ENCODE measurements around the gene FOXA3. TPM values are rescaled to one million over a fixed set of nuclear protein-coding genes. Genes with fewer than 3 reads are reported as not detected.

Gene FOXA3
- total and polyA plus RNA-seq, 2 donors (not counting 3 experiments of a cell fraction or from before 2014, with no cell fraction given) = 0.06 TPM; not detected in 1

DNA sequence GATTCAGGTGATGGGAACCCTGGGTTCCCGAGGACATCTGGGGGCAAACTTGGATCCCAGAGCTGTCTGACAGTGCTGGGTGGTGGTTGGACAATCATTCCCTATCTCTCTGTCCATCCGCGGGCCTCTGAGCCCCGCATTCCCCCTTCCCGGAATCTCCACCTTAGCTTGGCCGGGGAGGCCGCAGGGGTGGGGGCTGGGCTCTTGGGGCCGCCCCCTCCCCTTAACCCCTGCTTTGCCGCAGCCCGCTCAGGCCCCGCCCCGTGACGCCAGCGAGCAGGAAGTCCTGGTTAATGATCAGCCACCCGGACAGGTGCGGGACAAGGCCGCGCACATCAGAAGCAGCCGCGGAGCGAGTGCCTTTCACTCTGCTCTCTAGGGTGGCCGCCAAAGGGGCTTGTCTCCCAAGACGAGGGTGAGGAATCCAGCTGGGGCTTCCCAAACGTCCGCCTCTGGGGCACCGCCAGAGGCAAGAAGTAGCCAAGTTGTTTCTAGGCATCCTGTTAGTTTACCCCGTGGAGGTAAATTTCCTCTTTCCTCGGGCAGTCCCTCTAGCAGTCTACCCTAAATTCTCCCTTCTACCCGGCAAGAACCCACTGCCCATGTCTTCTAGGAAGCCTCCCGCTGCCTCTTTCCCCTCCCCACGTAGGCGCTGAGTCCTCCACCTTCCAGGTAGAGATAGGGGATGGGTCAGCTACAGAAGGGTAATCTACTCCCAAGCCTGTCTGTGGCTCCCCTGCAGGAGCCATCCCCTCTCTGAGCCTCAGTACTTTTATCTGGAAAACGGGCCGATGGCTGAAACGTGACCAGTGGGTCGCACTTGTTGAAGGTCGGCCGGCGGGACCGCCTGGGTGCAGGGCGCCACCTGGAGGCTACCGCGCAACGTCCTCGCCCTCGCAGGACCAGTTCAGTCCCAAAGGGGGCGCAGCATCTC, 18.8 kb downstream of the FOXA3 start:
- peaks cover 3% of the 10 kb centered on the region for H3K79me2 ChIP-seq (ENCODE audit: control insufficient read depth, insufficient read depth, low read length)
- no peak overlapping the region for H3K4me3 ChIP-seq (replicated peaks in 1 of 3; ENCODE audit: insufficient read depth in 1 of 3, low read depth in 1 of 3, low read length in 3 of 3)
- CTCF ChIA-PET = interaction anchor here (1.0 to 2.2 kb wide), 5 partner anchors 13 to 382 kb away, joined by 3 to 24 read pairs (median 4); partner anchors contain the start of genes FOXA3 and SYMPK
- TF ChIP-seq, protein P1, sequence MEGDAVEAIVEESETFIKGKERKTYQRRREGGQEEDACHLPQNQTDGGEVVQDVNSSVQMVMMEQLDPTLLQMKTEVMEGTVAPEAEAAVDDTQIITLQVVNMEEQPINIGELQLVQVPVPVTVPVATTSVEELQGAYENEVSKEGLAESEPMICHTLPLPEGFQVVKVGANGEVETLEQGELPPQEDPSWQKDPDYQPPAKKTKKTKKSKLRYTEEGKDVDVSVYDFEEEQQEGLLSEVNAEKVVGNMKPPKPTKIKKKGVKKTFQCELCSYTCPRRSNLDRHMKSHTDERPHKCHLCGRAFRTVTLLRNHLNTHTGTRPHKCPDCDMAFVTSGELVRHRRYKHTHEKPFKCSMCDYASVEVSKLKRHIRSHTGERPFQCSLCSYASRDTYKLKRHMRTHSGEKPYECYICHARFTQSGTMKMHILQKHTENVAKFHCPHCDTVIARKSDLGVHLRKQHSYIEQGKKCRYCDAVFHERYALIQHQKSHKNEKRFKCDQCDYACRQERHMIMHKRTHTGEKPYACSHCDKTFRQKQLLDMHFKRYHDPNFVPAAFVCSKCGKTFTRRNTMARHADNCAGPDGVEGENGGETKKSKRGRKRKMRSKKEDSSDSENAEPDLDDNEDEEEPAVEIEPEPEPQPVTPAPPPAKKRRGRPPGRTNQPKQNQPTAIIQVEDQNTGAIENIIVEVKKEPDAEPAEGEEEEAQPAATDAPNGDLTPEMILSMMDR (IDR thresholded peaks at IDR 0.05; ENCODE audit: extremely low read depth in 1 of 2, insufficient read depth in 1 of 2, low read depth in 1 of 2, low read length in 2 of 2) = peak; percentile 99 to 100
- TF ChIP-seq, protein P2, sequence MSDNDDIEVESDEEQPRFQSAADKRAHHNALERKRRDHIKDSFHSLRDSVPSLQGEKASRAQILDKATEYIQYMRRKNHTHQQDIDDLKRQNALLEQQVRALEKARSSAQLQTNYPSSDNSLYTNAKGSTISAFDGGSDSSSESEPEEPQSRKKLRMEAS (IDR thresholded peaks at IDR 0.05; ENCODE audit: insufficient read depth, insufficient read length) = no peak
- POLR2A ChIA-PET = interaction anchor here (1.0 kb wide), 1 partner anchor 18 kb away, joined by 3 read pairs; no protein-coding TSS in a partner anchor
- no peaks in the 10 kb centered on the region for H3K27me3 ChIP-seq (ENCODE audit: control insufficient read depth in 2 of 2, insufficient read depth in 2 of 2, low read length in 2 of 2)
- H2AFZ ChIP-seq (ENCODE audit: low read depth, low read length) = no peak overlapping the region
- no peaks in the 10 kb centered on the region for H4K20me1 ChIP-seq (replicated peaks; ENCODE audit: control insufficient read depth, extremely low read depth, insufficient read depth, low read length)
- no peaks in the 10 kb centered on the region for H3K9me1 ChIP-seq (replicated peaks; ENCODE audit: control insufficient read depth, extremely low read depth, insufficient read depth, low read length)
- DNase-seq (ENCODE audit: low read depth, low spot score) (peak; percentile 95), FAIRE-seq (peak; percentile 80)
- no peak overlapping the region for H3K4me2 ChIP-seq (ENCODE audit: insufficient read depth, low read length)
- BruUV-seq (replicated peaks) = no TSS peak
- H3K4me1 ChIP-seq (ENCODE audit: control insufficient read depth, extremely low read depth, insufficient read depth, low read length) = peaks cover 10% of the 10 kb centered on the region
- no peak overlapping the region for H3K9ac ChIP-seq (replicated peaks; ENCODE audit: extremely low read depth, insufficient read depth, low read length)
- no peaks in the 10 kb centered on the region for H3K9me3 ChIP-seq (replicated peaks; ENCODE audit: control insufficient read depth, insufficient read depth, low read length)
- dilution Hi-C loops (cut with MboI; ENCODE audit: extremely low pct_ligation_motif_present, low sequenced_read_pairs) (no loop called here), intact Hi-C loops (cut with micrococcal nuclease) (loop anchor here (1.0 kb wide), 3 partner anchors 20 to 132 kb away; partner anchors contain the start of gene SYMPK)
- H3K36me3 ChIP-seq (ENCODE audit: control insufficient read depth in 2 of 2, extremely low read depth in 1 of 2, insufficient read depth in 2 of 2, low read length in 2 of 2) = no peaks in the 10 kb centered on the region
- H3K27ac ChIP-seq (ENCODE audit: insufficient read depth, low read depth, low read length) = no peak overlapping the region

DNA sequence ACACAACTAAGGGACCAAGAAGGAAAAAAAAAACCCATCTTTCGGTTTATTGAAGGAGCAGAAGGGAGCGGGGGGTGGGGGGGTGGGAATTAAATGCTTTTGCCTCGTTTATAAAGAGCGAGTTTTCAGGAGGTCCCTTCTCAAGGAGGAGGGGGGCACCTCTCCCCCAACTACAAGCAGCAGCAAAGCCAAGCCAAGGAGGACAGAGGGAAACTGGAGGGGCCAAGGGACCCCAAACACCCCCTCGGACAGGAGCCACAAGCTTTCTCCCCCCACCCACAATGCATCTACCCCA, 19.4 kb downstream of the FOXA3 start:
- no peak overlapping the region for H2AFZ ChIP-seq (ENCODE audit: low read depth, low read length)
- POLR2A ChIA-PET = no interaction called here
- peaks cover 3% of the 10 kb centered on the region for H3K79me2 ChIP-seq (ENCODE audit: control insufficient read depth, insufficient read depth, low read length)
- H3K27me3 ChIP-seq (ENCODE audit: control insufficient read depth in 2 of 2, insufficient read depth in 2 of 2, low read length in 2 of 2) = no peaks in the 10 kb centered on the region
- H3K4me3 ChIP-seq (replicated peaks in 1 of 3; ENCODE audit: insufficient read depth in 1 of 3, low read depth in 1 of 3, low read length in 3 of 3) = no peak overlapping the region
- H3K9me3 ChIP-seq (replicated peaks; ENCODE audit: control insufficient read depth, insufficient read depth, low read length) = no peaks in the 10 kb centered on the region
- intact Hi-C loops (cut with micrococcal nuclease) = loop anchor here (1.0 kb wide), 3 partner anchors 20 to 132 kb away; partner anchors contain the start of gene SYMPK
- CTCF ChIA-PET = interaction anchor here (1.0 kb wide), 1 partner anchor 13 kb away, joined by 4 read pairs; no protein-coding TSS in a partner anchor
- H3K9ac ChIP-seq (replicated peaks; ENCODE audit: extremely low read depth, insufficient read depth, low read length) = no peak overlapping the region
- H3K4me1 ChIP-seq (ENCODE audit: control insufficient read depth, extremely low read depth, insufficient read depth, low read length) = peaks cover 10% of the 10 kb centered on the region
- TF ChIP-seq POLR2AphosphoS5 (IDR thresholded peaks at IDR 0.05; ENCODE audit: insufficient read depth, low read depth, low read length) (no peak), FOS (IDR thresholded peaks at IDR 0.05; ENCODE audit: borderline replicate concordance, insufficient read depth, low read length) (no peak), GATA2 (IDR thresholded peaks at IDR 0.05; ENCODE audit: insufficient read depth, insufficient read length, low read depth, low read length) (no peak)
- no peak overlapping the region for H3K27ac ChIP-seq (ENCODE audit: insufficient read depth, low read depth, low read length)
- FAIRE-seq (no peak), DNase-seq (ENCODE audit: low read depth, low spot score) (no peak)
- H4K20me1 ChIP-seq (replicated peaks; ENCODE audit: control insufficient read depth, extremely low read depth, insufficient read depth, low read length) = no peaks in the 10 kb centered on the region
- H3K9me1 ChIP-seq (replicated peaks; ENCODE audit: control insufficient read depth, extremely low read depth, insufficient read depth, low read length) = no peaks in the 10 kb centered on the region
- no peaks in the 10 kb centered on the region for H3K36me3 ChIP-seq (ENCODE audit: control insufficient read depth in 2 of 2, extremely low read depth in 1 of 2, insufficient read depth in 2 of 2, low read length in 2 of 2)
- dilution Hi-C loops (cut with MboI; ENCODE audit: extremely low pct_ligation_motif_present, low sequenced_read_pairs) = no loop called here
- no peak overlapping the region for H3K4me2 ChIP-seq (ENCODE audit: insufficient read depth, low read length)
- no TSS peak for BruUV-seq (replicated peaks)
